Activated CD4-positive, CD25-positive, alpha-beta regulatory T cell treated with anti-CD3 and anti-CD28 coated beads, Interleukin-2, amount 50 U/mL, for 24 hours (primary cell): ENCODE measurements around the gene EPHA8.

Experiments used
- ATAC-seq, 2 donors: fragments of 150-1000 bp; cut with Tn5 transposase; one replicate each; pipeline ENCODE4 v1.10.0; 2021; ENCODE audit warnings: mild to moderate bottlenecking in 1 of 2, moderate library complexity in 1 of 2

EPHA8 gene

GRCh38 chr1:22595108-22595507 lies 31.8 kb downstream of the EPHA8 start:
- ATAC-seq, result no peak

- no peak for ATAC-seq
These were observed 34.1 kb downstream of the EPHA8 start for GRCh38 chr1:22597301-22597965.

GRCh38 chr1:22597996-22598395 lies 34.7 kb downstream of the EPHA8 start:
- ATAC-seq, result no peak

GRCh38 chr1:22598736-22599135 lies 35.4 kb downstream of the EPHA8 start:
- no peak for ATAC-seq

GRCh38 chr1:22600071-22600816 lies 37.0 kb downstream of the EPHA8 start:
- no peak for ATAC-seq

- no peak for ATAC-seq
These were observed 37.7 kb downstream of the EPHA8 start for GRCh38 chr1:22600817-22601605.

DNA sequence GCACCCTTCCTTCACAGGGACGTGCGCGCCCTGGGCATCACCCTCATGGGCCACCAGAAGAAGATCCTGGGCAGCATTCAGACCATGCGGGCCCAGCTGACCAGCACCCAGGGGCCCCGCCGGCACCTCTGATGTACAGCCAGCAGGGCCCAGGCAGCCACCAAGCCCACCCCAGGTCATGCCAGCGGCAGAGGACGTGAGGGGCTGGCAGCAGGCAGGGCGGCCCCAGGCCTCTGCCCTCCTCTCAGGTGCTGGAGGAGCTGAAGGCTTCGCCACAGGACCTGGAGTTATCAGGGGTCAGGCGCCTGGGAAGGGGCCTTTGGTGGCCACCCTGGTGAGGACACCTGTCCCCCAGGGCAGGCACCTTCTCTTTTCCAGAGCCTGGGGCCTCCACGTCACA lies 38.3 kb downstream of the EPHA8 start:
- no peak for ATAC-seq

GRCh38 chr1:22602060-22602740 lies 38.9 kb downstream of the EPHA8 start:
- ATAC-seq, result no peak

DNA sequence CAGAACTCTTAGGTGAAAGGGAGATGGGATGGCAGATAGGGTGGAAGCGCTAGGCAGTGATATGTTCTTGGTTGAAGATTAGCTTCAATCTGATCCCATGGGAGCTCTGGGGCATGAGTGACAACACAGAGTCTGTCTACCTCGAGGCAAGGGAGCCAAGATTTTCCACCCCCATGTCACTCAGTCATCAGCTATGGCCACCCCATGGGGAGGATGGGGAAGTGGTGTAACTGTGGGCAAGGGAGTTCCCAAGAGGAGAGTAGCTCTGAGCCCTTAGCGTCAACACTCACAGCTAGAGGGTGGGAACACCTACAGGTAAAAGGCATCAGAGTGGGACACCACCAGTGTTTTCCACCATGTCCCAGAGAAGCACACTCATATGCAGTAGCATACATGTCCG lies 42.9 kb downstream of the EPHA8 start:
- no peak for ATAC-seq

DNA sequence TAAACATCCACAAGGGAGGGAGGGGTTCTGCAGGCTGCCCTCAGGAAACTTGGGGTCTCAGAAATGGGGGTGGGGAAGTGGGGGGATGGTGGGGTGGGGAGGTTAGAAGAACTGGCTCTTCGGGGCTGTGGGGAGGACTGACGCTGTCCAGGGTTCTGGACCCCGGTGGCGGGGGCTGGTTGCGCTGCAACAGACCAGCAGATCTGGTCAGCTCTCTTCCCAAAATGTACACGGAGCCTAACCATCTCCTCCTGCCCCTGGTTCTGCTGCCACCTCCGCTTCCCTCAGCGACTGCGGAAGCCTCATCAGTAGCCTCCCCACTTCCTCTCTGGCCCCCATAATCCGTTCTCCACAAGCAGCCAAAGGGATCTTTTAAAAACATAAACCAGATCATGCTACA lies 43.9 kb downstream of the EPHA8 start:
- ATAC-seq, result no peak

- no peak for ATAC-seq
These were observed 45.1 kb downstream of the EPHA8 start for GRCh38 chr1:22608361-22608760.

GRCh38 chr1:22609291-22609690 lies 46.0 kb downstream of the EPHA8 start:
- ATAC-seq, result no peak

GRCh38 chr1:22611530-22611947 lies 48.2 kb downstream of the EPHA8 start:
- no peak for ATAC-seq

DNA sequence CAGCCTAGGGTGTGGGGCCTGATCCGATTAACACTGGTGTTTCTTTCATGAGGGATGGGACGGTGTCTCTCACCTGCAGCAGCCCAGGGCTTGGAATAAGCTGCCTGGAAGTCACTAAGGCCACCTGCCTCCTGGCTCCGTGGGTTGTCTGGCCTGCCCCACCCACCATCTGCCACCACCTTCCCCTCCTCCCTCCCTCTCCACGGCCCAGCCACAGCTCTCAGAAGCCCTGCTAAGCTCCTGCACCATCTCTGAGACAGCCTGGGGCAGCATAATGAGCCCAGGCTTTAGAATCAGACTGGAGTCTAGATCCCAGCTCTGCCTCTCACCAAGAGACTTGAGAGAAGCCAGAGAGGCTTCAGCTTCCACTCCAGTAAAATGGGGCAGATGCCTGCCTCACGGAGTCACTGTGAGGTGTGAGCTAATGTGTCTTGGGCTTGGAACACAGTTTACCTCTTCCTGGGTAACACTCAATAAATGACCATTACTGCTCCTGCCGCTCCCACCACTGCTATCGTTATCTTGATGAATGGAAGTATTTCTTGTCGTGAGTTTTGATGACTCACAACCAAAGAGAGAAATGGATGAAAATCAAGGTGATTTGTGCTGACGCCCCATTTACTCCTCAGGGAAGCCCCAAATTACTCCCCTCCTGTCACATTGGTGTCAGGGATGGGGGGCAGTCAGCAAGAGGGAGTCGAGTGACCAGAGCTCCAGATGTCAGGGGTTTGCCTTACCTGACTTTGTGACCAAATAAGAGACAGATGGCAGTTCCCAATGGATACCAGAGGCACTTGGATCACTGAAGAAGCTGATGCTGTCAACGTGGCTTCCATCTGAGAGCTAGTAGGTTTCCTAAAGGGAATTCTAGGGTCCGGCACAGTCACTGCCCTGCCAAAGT lies 49.6 kb downstream of the EPHA8 start:
- ATAC-seq, result no peak

DNA sequence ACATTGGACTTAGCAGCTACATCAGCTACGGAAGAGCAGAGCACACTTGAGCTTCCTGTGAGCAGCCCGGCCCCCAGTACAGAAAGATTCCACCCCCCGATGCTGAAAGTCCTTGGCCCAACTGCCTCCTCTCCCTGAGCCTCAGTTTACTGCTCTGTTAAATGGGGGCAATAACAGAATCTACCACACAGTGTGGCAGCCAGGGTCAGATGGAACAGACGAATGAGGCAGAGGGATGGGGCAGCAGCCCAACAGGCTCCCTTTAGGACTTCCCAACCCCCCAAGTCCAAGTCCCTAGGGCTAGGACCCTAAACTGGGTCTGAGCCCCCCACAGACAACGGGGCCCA lies 50.3 kb downstream of the EPHA8 start:
- ATAC-seq, result no peak

DNA sequence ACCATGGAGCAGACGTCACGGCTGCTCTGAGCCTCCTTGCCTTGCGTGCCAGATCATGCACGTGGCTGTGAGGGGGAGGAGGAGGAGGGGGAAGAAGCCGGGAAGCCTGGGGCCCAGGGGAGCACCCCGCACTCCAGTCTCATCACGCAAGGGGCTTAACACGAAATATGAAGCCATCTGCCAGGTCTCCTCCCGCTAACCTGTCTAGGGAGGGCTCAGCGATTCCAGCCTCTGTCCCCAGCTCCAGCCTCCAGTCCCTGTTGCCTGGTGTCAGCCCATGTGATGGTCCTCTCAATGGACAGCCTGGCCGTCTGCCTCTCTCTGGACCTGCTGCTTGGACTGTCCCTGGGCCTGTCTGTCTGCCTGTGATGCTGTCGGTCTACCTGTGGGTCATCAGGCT lies 50.7 kb downstream of the EPHA8 start:
- ATAC-seq, result no peak

GRCh38 chr1:22615886-22616285 lies 52.6 kb downstream of the EPHA8 start:
- no peak for ATAC-seq

DNA sequence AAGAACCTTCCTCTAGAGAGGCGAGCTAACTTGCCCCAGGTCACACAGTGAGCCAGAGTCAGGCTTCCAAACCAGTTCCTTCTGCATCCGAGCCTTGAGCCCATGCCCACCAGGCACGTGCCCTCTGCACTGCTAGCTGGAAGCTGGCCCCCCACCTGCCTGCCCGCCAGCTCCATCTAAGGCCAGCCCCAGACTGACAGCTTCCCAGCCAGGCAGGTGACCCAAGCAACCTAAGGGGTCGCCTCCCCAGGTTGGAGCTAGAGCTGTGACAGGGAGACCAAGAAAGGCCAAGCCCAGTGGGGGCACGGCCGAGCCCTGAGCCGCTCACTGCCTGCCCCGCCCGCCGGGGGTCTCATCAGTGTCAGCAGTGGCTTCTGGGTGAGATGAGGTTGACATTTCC lies 53.3 kb downstream of the EPHA8 start:
- no peak for ATAC-seq

- ATAC-seq, result no peak
These were observed 54.8 kb downstream of the EPHA8 start for GRCh38 chr1:22618056-22618455.

DNA sequence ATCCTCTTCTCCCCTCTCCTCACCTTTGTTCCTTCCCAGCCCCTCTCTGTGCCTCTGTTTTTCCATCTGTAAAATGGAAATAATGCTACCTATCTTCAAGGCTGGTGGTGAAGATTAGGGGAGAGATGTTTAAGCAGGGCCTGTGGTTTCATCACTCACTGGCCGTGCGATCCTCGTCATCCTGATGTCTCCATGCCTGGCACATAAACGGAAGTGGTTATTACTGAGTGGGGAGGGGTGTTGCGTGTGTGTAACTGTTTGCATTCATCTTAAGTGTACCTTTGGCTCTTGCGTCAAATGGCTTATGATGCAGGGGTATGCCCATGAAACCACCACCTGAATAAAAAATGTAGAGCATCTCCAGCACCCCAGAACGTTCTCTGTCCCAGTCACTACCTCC lies 56.0 kb downstream of the EPHA8 start:
- no peak for ATAC-seq

DNA sequence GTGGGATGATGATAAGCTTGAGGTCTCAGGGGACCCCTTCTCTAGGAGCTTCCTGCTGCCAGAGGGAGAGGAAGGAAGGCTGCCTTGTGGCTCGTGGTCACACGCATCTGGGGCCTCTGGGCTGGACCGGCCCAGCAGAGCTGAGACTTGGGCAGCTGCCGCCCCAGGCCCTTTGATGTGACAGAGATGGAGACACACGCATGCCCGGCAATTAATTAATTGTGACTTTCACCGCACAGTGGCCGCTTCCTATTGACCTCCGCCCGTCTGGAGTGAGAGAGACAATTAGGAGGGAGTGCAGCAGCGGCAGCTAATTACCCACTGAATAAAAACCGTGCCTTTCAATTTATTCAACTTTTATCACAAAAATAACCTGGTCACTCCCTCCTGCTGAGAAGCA lies 56.5 kb downstream of the EPHA8 start:
- ATAC-seq, result no peak

- ATAC-seq, result no peak
These were observed 58.5 kb downstream of the EPHA8 start for GRCh38 chr1:22621761-22622160.
